ENCODE measurements around the gene NCKAP1.

DNA sequence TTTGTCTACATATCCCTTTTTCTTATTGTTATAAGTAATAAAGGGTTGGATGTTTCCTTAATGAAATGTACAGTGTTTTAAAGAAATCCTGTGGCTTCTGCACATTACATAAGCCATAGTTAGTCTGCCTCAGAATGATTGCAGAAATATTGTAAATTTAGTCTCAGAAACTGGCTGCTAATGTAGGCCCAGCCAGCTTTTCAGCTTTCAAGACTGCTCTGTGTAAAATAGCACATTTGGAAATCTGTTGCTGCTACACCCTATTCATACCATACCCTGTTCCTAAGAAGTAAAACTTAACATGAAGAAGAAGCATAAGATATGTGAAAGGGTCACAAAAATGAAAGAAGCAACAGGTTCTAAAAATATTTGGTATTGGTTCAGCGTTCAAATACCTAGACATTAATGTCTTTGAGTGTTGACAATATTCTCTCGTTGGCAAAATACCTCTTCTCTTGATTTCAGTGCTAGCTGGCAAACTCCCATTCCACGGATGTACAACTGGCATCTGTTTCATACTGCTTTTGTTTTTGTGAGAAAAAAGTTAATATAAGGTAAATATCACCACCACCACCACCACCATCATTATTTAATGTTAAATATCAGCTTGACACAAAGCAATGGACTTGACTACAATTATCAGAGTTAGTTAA is 19.2 kb upstream of the NCKAP1 start:
- TF ChIP-seq POLR2AphosphoS5 (IDR thresholded peaks at IDR 0.05; ENCODE audit: borderline replicate concordance, low read depth, low read length) (no peak), EZH2 (IDR thresholded peaks at IDR 0.05) (no peak)
